Esophagus muscularis mucosa (tissue), 4 donors: Measurements from ENCODE around the gene STN1. TPM values are rescaled to one million over a fixed set of nuclear protein-coding genes. Genes with fewer than 3 reads are reported as not detected.

Experiments used
- DNase-seq: peaks from one replicate; pipeline ENCODE4 v3.0.0-alpha.2; 2017; ENCODE audit errors: extremely low spot score
- H3K27ac ChIP-seq, 4 donors: fragments of 200-600 bp; sonication (generic); replicated peaks in 1 of 4; 1 replicate in 3 of 4; 2 replicates in 1 of 4; pipeline ENCODE4 v1.5.1; 2016 to 2019; ENCODE audit warnings: mild to moderate bottlenecking in 1 of 4
- H3K27me3 ChIP-seq, 4 donors: fragments of 200-600 bp; sonication (generic); one replicate each; pipeline versions ENCODE4 v1.5.1 to v1.6.0; 2016 to 2019
- H3K36me3 ChIP-seq, 4 donors: fragments of 200-600 bp; sonication (generic); one replicate each; pipeline ENCODE4 v1.5.1; 2016 to 2019
- H3K4me1 ChIP-seq, 4 donors: fragments of 200-600 bp; sonication (generic); one replicate each; pipeline ENCODE4 v1.5.1; 2016 to 2019
- H3K4me3 ChIP-seq, 4 donors: fragments of 200-600 bp; sonication (generic); 1 replicate in 2 of 4; 2 replicates in 2 of 4; pipeline ENCODE4 v1.5.1; 2016 to 2019; ENCODE audit warnings: mild to moderate bottlenecking in 4 of 4, moderate library complexity in 1 of 4
- H3K9me3 ChIP-seq, 4 donors: fragments of 200-600 bp; sonication (generic); 1 replicate in 3 of 4; 2 replicates in 1 of 4; pipeline ENCODE4 v1.5.1; 2016 to 2019
- CTCF ChIP-seq, 3 experiments: fragments of 200-600 bp in 2 of 3; fragments of 450-650 bp in 1 of 3; sonication (generic) in 2 of 3; IDR thresholded peaks; one replicate each; pipeline ENCODE4 v1.5.1; 2017 to 2019; ENCODE audit warnings: antibody characterized with exemption in 3 of 3, mild to moderate bottlenecking in 2 of 3, moderate library complexity in 1 of 3
- EP300 ChIP-seq: sonication (generic); formaldehyde crosslinking; IDR thresholded peaks from one replicate; pipeline ENCODE4 v1.6.1; 2017; ENCODE audit warnings: antibody characterized with exemption
- POLR2A ChIP-seq: fragments of 450-650 bp; IDR thresholded peaks from one replicate; pipeline ENCODE4 v1.6.1; 2017; ENCODE audit warnings: antibody characterized with exemption, moderate library complexity, mild to moderate bottlenecking, low read depth
- POLR2AphosphoS5 ChIP-seq, 2 donors: sonication (generic); formaldehyde crosslinking; IDR thresholded peaks; one replicate each; pipeline ENCODE4 v1.6.1; 2017; ENCODE audit warnings: antibody characterized with exemption in 2 of 2
- whole genome bisulfite sequencing: methylation state at CpG from one replicate; pipeline ENCODE4 v1.1.5; 2018; 5-methylcytosine and 5-hydroxymethylcytosine counted together
- intact Hi-C: fragments of 100-400 bp; cut with DNase I; formaldehyde crosslinking; loops from one replicate; pipeline ENCODE4 v1.15.1; 2023
- total RNA-seq, 4 donors: library from RNA; depleted of rRNA; stranded (reverse); fragments of >200 nt; gene quantifications; one replicate each; pipeline versions ENCODE4 v1.1.0 to v1.2.1, GENCODE V29; 2016

STN1 gene
- total RNA-seq, 4 donors from 2014 or later: 18.7 to 27.7 (median 24.9) TPM

- peaks cover 54 to 78% (median 72%) of the 10 kb centered on the region in 4 donors for H3K4me1 ChIP-seq
- no peaks in the 10 kb centered on the region for H3K36me3 ChIP-seq
- no peak overlapping the region for H3K4me3 ChIP-seq
- 89% methylated on average over 4 of the region's 4 CpGs for WGBS
- H3K27ac ChIP-seq: no peak overlapping the region
- H3K9me3 ChIP-seq: no peaks in the 10 kb centered on the region
- no peaks in the 10 kb centered on the region for H3K27me3 ChIP-seq
- intact Hi-C loops: no loop called here
- no peak for DNase-seq
- no peak for TF ChIP-seq CTCF (IDR thresholded peaks at IDR 0.05)
- no peak for TF ChIP-seq EP300
- no peak for TF ChIP-seq POLR2A
- TF ChIP-seq POLR2AphosphoS5 (IDR thresholded peaks at IDR 0.05): no peak
Measured at GRCh38 chr10:103838070-103838395, 80.0 kb downstream of the STN1 start.

- no peak overlapping the region for H3K4me3 ChIP-seq
- no peaks in the 10 kb centered on the region for H3K27me3 ChIP-seq
- intact Hi-C loops: no loop called here
- H3K9me3 ChIP-seq: no peaks in the 10 kb centered on the region
- no peak for DNase-seq
- WGBS: 90% methylated on average over 9 of the region's 10 CpGs
- peaks cover 54 to 76% (median 70%) of the 10 kb centered on the region in 4 donors for H3K4me1 ChIP-seq
- no peaks in the 10 kb centered on the region for H3K36me3 ChIP-seq
- TF ChIP-seq EP300 (no peak), POLR2AphosphoS5 (IDR thresholded peaks at IDR 0.05) (no peak), POLR2A (no peak), CTCF (IDR thresholded peaks at IDR 0.05) (no peak)
- no peak overlapping the region for H3K27ac ChIP-seq
Measured at GRCh38 chr10:103837370-103838069, 80.5 kb downstream of the STN1 start.

- Histone ChIP-seq H3K4me3 (no peak overlapping the region), H3K4me1 (peaks cover 54 to 76% (median 69%) of the 10 kb centered on the region in 4 donors), H3K27ac (no peak overlapping the region), H3K36me3 (no peaks in the 10 kb centered on the region), H3K27me3 (no peaks in the 10 kb centered on the region), H3K9me3 (no peaks in the 10 kb centered on the region)
- 86% methylated on average over 9 of the region's 9 CpGs for WGBS
- intact Hi-C loops: no loop called here
- TF ChIP-seq EP300 (no peak), POLR2A (no peak), POLR2AphosphoS5 (IDR thresholded peaks at IDR 0.05) (no peak), CTCF (IDR thresholded peaks at IDR 0.05) (no peak)
- no peak for DNase-seq
Measured at GRCh38 chr10:103836861-103837260, 81.1 kb downstream of the STN1 start.

GRCh38 chr10:103836273-103836672 lies 81.7 kb downstream of the STN1 start:
- intact Hi-C loops: no loop called here
- WGBS: 96% methylated on average over 1 of the region's 1 CpG
- H3K27ac ChIP-seq: peak overlapping the region in 1 of 4 donors; percentile 71
- peaks cover 54 to 73% (median 67%) of the 10 kb centered on the region in 4 donors for H3K4me1 ChIP-seq
- no peak overlapping the region for H3K4me3 ChIP-seq
- no peak for DNase-seq
- no peaks in the 10 kb centered on the region for H3K36me3 ChIP-seq
- H3K27me3 ChIP-seq: no peaks in the 10 kb centered on the region
- TF ChIP-seq POLR2A (no peak), EP300 (no peak), POLR2AphosphoS5 (IDR thresholded peaks at IDR 0.05) (no peak), CTCF (IDR thresholded peaks at IDR 0.05) (no peak)
- H3K9me3 ChIP-seq: no peaks in the 10 kb centered on the region
